HepG2 (cell line): ENCODE measurements around the gene PTEN. TPM values are rescaled to one million over a fixed set of nuclear protein-coding genes. Genes with fewer than 3 reads are reported as not detected.

Experiments
- AHDC1 ChIP-seq: sonication (generic); formaldehyde crosslinking; IDR thresholded peaks from 2 replicates; pipeline ENCODE4 v1.5.1; 2020; ENCODE audit warnings: mild to moderate bottlenecking, missing genetic modification reagents, borderline replicate concordance
- CREB1 ChIP-seq, 2 experiments: fragments of 450-650 bp in 1 of 2; IDR thresholded peaks; 2 replicates each; pipeline ENCODE4 v1.6.1; 2016 to 2017; ENCODE audit warnings: control low read depth in 1 of 2, mild to moderate bottlenecking in 1 of 2, missing compliant biosample characterization in 1 of 2, missing genetic modification characterization in 1 of 2
- DDIT3 ChIP-seq: sonication (generic); formaldehyde crosslinking; IDR thresholded peaks from 2 replicates; pipeline ENCODE4 v1.4.0; 2020; ENCODE audit warnings: mild to moderate bottlenecking, missing genetic modification reagents
- MATR3 ChIP-seq: sonication (generic); formaldehyde crosslinking; IDR thresholded peaks from 2 replicates; pipeline ENCODE4 v1.4.0; 2020; ENCODE audit warnings: missing genetic modification reagents
- NFAT5 ChIP-seq: sonication (generic); formaldehyde crosslinking; IDR thresholded peaks from 2 replicates; pipeline ENCODE4 v1.4.0; 2020; ENCODE audit warnings: missing genetic modification reagents
- SMC3 ChIP-seq: IDR thresholded peaks from 2 replicates; pipeline ENCODE4 v1.6.1; 2011; ENCODE audit warnings: low read length, improper control_type of control experiment
- ZBTB25 ChIP-seq: IDR thresholded peaks from 2 replicates; pipeline ENCODE4 v1.6.1; 2018; ENCODE audit warnings: missing genetic modification reagents
- ZBTB26 ChIP-seq: IDR thresholded peaks from 2 replicates; pipeline ENCODE4 v1.6.1; 2016; ENCODE audit warnings: missing compliant biosample characterization, missing genetic modification reagents, borderline replicate concordance
- ZFP41 ChIP-seq: sonication (generic); formaldehyde crosslinking; IDR thresholded peaks from 2 replicates; pipeline ENCODE4 v1.4.0; 2020; ENCODE audit warnings: mild to moderate bottlenecking, missing genetic modification reagents, borderline replicate concordance
- ZIK1 ChIP-seq: sonication (generic); formaldehyde crosslinking; IDR thresholded peaks from 2 replicates; pipeline ENCODE4 v1.5.0; 2020; ENCODE audit warnings: mild to moderate bottlenecking, low read depth, missing genetic modification reagents, borderline replicate concordance
- ZNF207 ChIP-seq: fragments of 450-650 bp; IDR thresholded peaks from 2 replicates; pipeline ENCODE4 v1.6.1; 2016; ENCODE audit warnings: antibody characterized with exemption, borderline replicate concordance
- polyA plus RNA-seq, 8 experiments: library from polyadenylated mRNA; depleted of rRNA in 3 of 8; stranded (reverse) in 7 of 8; unstranded in 1 of 8; fragments of >200 nt; fragmentation: Illumina TruSeq in 4 of 8; extraction: Trizol in 4 of 8; gene quantifications; 2 replicates each; pipeline versions ENCODE4 v1.2.1 to v1.2.3, GENCODE V29; 2011 to 2016; ENCODE audit warnings: low read depth in 4 of 8, missing spikeins in 1 of 8, mixed read lengths in 1 of 8; ENCODE audit not compliant: insufficient read depth in 1 of 8
- total RNA-seq, 5 experiments: library from RNA; depleted of rRNA; stranded (reverse); fragments of >200 nt; fragmentation: Illumina TruSeq; extraction: Trizol; gene quantifications; 2 replicates each; pipeline ENCODE4 v1.2.3, GENCODE V29; 2016; ENCODE audit warnings: low read depth in 1 of 5

Gene PTEN
- total and polyA plus RNA-seq, 2 of the 13 experiments (the other 11 are each of a cell fraction or from before 2014, with no cell fraction given), result 30.3 to 61.3 TPM

- no peak for TF ChIP-seq NFAT5 (CRISPR knock-in tag)
- no peak for TF ChIP-seq ZFP41 (CRISPR knock-in tag)
- no peak for TF ChIP-seq MATR3 (CRISPR knock-in tag)
- TF ChIP-seq SMC3, result no peak
- TF ChIP-seq ZNF207, result no peak
- TF ChIP-seq ZBTB26 (CRISPR knock-in tag), result no peak; the same call in 1 of the 2 replicates
- TF ChIP-seq DDIT3 (CRISPR knock-in tag), result no peak
- 0 out of 2 replicates have a peak, but pooled peaks have one; percentile 10 for TF ChIP-seq AHDC1
- TF ChIP-seq ZBTB25, result peak; percentile 100
- TF ChIP-seq ZIK1 (CRISPR knock-in tag), result 0 out of 2 replicates have a peak, but pooled peaks have one; percentile 42
- TF ChIP-seq CREB1 (IDR thresholded peaks at IDR 0.05), result peak; percentile 55
- peak; percentile 47 for TF ChIP-seq CREB1 (CRISPR knock-in tag; IDR thresholded peaks at IDR 0.05)
Observed at GRCh38 chr10:87861953-87862678, 1.3 kb upstream of the PTEN start (continued).
